Activated CD4-positive, alpha-beta T cell treated with anti-CD3 and anti-CD28 coated beads, Interleukin-2, amount 50 U/mL, for 1 hour (primary cell): ENCODE measurements around the gene TOR4A.

Experiments used
- DNase-seq: peaks from one replicate; pipeline ENCODE4 v3.0.0-alpha.2; 2020

TOR4A gene

GRCh38 chr9:137273611-137274320 is 3.8 kb upstream of the TOR4A start:
- DNase-seq, result no peak

- no peak for DNase-seq
Measured at GRCh38 chr9:137275203-137275587, 2.3 kb upstream of the TOR4A start.

- DNase-seq, result no peak
Measured at GRCh38 chr9:137275588-137276472, 1.7 kb upstream of the TOR4A start.

- no peak for DNase-seq
Measured at GRCh38 chr9:137276473-137277328, 825 bp upstream of the TOR4A start.

GRCh38 chr9:137278061-137278701 is 655 bp downstream of the TOR4A start:
- no peak for DNase-seq

- no peak for DNase-seq
Measured at GRCh38 chr9:137278721-137279711, 1.5 kb downstream of the TOR4A start.

- no peak for DNase-seq
Measured at GRCh38 chr9:137279741-137280473, 2.4 kb downstream of the TOR4A start.

- DNase-seq, result no peak
Measured at GRCh38 chr9:137280474-137281344, 3.2 kb downstream of the TOR4A start.

- DNase-seq, result no peak
Measured at GRCh38 chr9:137281345-137282116, 4.0 kb downstream of the TOR4A start.

- DNase-seq, result no peak
Measured at GRCh38 chr9:137286975-137287383, 9.5 kb downstream of the TOR4A start.

GRCh38 chr9:137293094-137293481 is 15.6 kb downstream of the TOR4A start:
- no peak for DNase-seq

GRCh38 chr9:137293482-137294090 is 16.1 kb downstream of the TOR4A start:
- DNase-seq, result no peak

GRCh38 chr9:137294091-137294680 is 16.7 kb downstream of the TOR4A start:
- DNase-seq, result no peak

GRCh38 chr9:137294681-137295237 is 17.2 kb downstream of the TOR4A start:
- no peak for DNase-seq

GRCh38 chr9:137295238-137295811 is 17.8 kb downstream of the TOR4A start:
- peak; percentile 36 for DNase-seq

GRCh38 chr9:137295849-137296669 is 18.5 kb downstream of the TOR4A start:
- DNase-seq, result no peak
